Myocyte (in vitro differentiated cells): Measurements from ENCODE around the gene AZI2. TPM values are rescaled to one million over a fixed set of nuclear protein-coding genes. Genes with fewer than 3 reads are reported as not detected.

Experiments
- DNase-seq: peaks from one replicate; pipeline ENCODE4 v3.0.0-alpha.2; 2012; ENCODE audit warnings: low read depth
- polyA plus RNA-seq: library from polyadenylated mRNA; unstranded; fragments of >200 nt; gene quantifications from one replicate; pipeline ENCODE4 v1.2.1, GENCODE V29; 2012; ENCODE audit warnings: missing spikeins
- total RNA-seq: library from RNA; depleted of rRNA; stranded (reverse); fragments of >200 nt; gene quantifications from 2 replicates; pipeline ENCODE4 v1.2.3, GENCODE V29; 2014

Gene AZI2, protein sequence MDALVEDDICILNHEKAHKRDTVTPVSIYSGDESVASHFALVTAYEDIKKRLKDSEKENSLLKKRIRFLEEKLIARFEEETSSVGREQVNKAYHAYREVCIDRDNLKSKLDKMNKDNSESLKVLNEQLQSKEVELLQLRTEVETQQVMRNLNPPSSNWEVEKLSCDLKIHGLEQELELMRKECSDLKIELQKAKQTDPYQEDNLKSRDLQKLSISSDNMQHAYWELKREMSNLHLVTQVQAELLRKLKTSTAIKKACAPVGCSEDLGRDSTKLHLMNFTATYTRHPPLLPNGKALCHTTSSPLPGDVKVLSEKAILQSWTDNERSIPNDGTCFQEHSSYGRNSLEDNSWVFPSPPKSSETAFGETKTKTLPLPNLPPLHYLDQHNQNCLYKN
- total RNA-seq = 68.9 and 93.9 TPM in 2 replicates
- polyA plus RNA-seq = 52.1 TPM

DNA sequence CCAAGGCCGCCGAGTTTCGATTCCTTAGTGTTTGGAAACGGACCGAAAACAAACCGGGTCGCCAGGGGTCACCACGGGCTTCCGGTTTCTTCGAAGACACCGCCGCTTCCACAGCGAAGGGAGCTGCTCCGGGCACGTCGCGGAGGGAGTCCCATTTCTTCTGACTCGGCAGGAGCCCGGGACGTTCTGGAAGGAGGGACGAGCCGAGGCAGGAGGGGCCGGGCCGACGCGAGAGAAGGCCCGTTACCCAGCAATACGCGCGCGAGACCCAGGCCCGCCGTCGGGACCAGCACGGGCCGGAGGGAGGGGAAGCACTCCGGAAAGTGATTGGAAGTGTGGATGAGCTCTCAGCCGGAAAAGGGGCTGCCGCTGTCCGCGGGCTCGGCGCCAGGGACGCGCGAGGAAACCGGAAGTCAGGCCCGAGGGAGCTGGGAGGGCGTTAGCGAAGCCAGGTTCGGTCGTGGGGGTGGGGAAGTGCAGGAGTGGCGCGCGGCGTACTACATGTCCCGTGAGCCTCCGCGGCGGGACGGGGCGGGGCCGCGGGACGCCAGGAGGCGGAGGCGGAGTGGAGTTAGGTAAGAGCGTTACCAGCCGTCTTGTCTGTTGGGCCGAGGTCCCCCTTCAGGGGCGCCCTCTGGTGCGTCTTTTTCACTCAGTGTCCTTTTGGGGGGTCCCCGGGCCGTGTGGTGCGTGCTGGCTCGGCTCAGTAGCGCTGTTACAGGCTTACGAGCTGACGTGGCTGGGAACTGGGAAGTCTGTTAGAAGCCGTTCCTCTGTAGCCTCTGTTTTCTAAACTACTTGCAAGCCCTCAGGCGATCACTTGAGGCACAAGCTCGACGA lies at the start of gene AZI2, which contains the start of gene ZCWPW2:
Gene AZI2, minus strand, starts transcription at position 196 of the 840 bp plus-strand sequence. CDS start 8,207 bp downstream, outside the sequence.
Gene ZCWPW2, plus strand, starts transcription at position 93 of the 840 bp plus-strand sequence. CDS start 64,348 bp downstream, outside the sequence.
- DNase-seq = peak; percentile 96

DNA sequence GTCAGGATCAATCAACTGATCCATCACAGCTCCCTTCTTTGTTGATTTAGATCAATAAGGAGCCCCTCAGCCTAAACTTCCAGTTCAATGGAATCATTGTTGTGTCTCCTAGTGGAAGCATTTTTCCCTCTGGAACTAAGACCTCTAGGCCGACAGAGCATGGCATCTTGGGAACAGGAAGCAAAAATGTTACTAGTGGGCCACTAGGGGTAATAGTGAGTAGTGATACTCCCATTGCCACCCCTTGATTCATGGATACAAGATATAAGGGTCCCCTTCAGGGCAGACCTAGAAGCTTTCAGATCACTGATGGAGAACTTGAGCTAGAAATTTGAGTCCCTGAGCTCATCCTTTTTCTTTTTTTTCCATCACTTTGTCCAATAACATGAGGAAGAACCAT lies 40.4 kb upstream of the AZI2 start:
- no peak for DNase-seq

DNA sequence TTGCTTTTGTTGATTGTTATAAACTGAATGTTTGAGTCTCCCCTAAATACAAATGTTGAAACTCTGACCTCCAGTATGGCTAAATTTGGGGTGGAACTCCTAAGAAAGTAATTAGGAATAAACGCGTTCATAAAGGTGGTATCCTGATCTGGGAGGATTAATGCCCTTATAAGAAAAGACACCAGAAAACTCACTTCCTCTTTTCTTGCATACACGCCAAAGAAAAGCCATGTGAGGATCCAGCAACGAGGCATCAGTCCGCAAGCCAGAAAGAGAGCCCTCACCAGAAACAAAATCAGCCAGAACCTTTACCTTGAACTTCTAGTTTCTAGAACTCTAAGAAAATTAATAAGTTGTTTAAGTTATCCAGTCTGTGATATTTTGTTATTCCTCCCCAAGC lies 37.4 kb upstream of the AZI2 start:
- no peak for DNase-seq

GRCh38 chr3:28376424-28376823 lies 27.8 kb upstream of the AZI2 start:
- DNase-seq = peak; percentile 58

DNA sequence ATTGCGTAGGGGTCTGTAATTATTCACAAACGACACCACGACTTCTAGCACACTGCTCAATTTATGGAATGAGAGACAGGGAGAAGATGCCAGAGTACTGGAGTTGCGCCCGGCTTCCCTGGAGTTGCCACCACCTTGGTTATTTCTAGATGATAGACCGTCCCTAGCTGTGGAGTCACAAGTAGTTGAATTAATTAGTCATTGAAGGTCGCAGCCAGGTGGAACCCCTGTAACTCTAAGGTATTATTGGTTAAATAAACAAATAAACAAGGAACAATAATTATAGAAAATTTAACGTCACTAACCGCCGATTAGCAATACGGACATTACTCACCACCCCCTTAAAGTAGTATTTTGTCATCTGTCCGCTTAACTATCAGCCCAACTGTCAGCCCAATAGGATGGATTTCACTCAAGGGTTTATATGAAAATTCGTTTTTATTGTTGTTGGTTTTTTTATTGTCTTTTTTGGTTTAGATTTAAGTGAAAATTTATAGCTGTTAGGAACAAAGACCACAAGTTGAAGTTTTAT lies 911 bp upstream of the AZI2 start:
- DNase-seq = no peak

DNA sequence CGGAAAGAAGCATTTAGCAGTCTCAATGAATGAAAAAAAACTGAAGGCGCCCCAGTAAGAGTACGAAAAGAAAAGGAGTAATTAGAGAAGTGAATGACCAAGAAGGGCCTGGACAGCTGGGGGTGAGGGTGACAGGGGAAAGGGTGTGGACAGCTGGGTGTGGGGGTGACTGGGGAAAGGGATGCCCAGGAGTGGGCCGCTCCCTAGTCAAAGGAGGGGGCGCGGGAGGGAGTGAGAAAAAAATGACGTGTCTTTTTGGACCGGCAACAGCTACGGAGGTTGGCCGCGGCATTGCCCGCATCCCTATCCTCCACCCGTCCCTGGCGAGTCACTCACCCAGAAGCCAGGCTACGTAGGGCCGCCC lies 377 bp downstream of the AZI2 start:
- peak; percentile 95 for DNase-seq

- DNase-seq = peak; percentile 29
These were observed 1.0 kb downstream of the AZI2 start for GRCh38 chr3:28347374-28348264.

DNA sequence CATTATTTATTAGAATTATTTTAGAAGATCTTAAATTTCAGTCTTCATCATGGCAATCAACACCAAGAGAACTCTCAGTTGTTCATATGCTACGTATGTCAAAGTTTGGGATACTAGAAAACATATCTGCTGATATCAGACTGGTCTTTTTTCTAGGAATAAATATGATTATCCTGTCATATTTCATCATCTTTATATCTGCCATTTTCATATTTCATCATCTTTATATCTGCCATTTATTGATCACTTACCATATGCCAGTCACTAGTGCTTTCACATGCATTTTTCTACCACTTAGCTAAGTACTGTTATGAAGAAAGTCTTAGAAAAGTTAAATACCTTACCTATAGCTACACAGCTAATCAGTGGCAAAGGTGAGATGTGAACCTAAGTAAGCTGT lies 2.9 kb downstream of the AZI2 start:
- DNase-seq = no peak

DNA sequence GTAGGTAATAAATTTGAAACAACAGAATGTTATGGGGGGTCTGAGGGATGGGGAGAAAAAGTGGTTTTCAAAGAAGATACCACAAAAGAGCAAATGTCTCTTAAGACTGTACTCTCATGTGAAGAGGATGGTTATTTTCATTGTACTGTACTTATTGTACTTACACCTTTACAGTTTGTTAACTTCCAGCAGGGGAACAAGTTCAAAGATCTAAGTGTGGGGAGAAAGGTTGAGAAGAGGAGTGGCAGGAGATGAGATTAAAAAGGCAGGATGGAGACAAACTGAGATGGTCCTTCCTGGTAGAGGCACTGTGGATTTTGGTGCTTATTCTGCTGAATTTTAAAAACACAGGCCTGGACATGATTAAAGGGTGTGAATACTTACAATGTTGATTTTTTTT lies 5.5 kb downstream of the AZI2 start:
- no peak for DNase-seq

DNA sequence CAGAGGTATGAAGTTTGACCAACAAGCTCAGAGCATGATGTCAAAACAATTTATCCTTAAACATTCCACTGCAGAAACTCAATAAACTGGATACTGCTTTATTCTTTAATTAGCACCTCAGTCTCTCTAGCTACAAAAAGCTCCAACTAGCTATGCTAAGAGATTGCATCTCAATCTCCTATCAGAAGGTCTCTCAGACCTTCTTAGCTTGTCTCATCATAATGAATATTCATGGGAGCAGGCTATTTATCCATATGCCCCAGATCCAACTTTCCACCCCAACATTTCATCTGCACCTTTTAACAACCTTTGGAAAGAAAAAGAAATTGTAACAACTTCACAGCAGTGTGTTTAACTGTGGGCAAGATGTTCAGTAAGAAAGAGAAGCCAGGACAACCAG lies 11.4 kb downstream of the AZI2 start:
- no peak for DNase-seq

GRCh38 chr3:28335246-28335645 lies 13.4 kb downstream of the AZI2 start:
- DNase-seq = no peak

- DNase-seq = peak; percentile 6
These were observed 14.1 kb downstream of the AZI2 start for GRCh38 chr3:28334552-28334951.

GRCh38 chr3:28328188-28329151 lies 20.2 kb downstream of the AZI2 start:
- peak; percentile 37 for DNase-seq

DNA sequence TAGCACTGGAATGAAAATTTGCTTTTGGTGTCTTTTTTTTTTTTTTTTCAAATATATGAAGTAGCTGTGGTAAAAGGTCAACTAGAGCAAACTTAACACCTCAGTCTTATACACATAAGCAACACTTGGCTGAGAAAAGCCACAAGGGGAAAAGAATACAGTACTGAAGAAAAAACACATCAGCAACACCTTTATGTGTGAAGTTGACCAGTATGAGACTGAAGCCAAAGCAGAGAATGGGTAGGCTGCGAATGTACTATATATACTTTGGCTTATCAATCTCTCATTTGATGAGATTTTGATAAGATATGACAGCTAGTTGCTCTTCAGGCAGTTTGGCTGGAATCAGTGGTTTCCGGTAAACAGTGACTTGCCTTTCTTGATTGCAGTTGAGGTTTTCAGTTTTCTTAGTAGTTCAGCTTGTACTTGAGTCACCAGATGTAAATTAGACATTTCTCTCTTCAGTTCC lies 22.1 kb downstream of the AZI2 start:
- no peak for DNase-seq

- DNase-seq = peak; percentile 28
These were observed 26.2 kb downstream of the AZI2 start for GRCh38 chr3:28322464-28322863.

- no peak for DNase-seq
These were observed 27.6 kb downstream of the AZI2 start for GRCh38 chr3:28320981-28321380.

- peak; percentile 59 for DNase-seq
These were observed 31.1 kb downstream of the AZI2 start for GRCh38 chr3:28317438-28318022.

DNA sequence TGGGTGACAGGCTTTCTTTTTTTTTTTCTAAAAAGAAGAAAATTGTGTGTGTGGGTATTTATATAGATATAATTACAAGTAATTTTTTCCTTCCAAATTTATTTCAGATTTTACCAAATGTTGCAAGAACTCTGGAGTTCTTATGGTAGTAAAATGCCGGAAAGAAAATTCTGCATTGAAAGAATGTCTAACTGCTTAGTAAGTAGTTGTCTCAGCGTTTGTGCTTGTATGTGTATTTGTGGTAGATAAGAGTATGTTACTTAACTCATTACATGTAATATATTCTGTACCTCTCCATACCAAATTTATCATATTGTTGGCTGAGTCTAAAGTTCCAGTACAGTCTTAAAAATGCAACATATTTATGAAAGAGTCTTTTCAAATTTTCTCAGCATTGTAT lies 32.4 kb downstream of the AZI2 start:
- DNase-seq = no peak

DNA sequence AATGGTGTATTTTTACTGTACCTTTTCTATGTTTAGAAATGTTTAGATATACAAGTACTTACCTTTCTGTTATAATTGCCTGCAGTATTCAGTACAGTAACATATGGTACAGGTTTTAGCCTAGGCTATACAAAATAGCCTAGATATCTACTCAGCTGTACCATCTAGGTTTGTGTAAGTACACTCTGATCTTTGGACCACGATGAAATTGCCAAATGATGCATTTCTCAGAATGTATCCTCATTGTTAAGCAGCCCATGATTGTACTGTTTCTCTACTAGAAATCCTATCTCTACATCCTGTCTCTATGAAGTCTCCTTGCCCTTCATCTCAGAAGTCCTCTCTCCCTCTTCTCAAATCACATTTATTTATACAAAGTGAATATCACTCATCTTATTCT lies 32.9 kb downstream of the AZI2 start:
- DNase-seq = no peak
